T-cell (primary cell): ENCODE results near the gene CFAP119. TPM values are rescaled to one million over a fixed set of nuclear protein-coding genes. Genes with fewer than 3 reads are reported as not detected.
A peak's percentile ranks its signal among the peaks of the same experiment; 100 is the strongest.

Experiments used
- ATAC-seq, 4 experiments: fragments of 200-7000 bp in 3 of 4; fragments of 150-1000 bp in 1 of 4; cut with Tn5 transposase; replicated peaks in 1 of 4; 1 replicate in 3 of 4; 2 replicates in 1 of 4; pipeline ENCODE4 v1.10.0; 2021; ENCODE audit warnings: moderate library complexity in 3 of 4, mild to moderate bottlenecking in 2 of 4, moderate number of reproducible peaks in 1 of 4
- CTCF ChIA-PET, 2 donors: fragments of 300-600 bp; sonication (Branson Sonifier 250); formaldehyde crosslinking; loops; one replicate each; lab custom pipeline; 2022; ENCODE audit warnings: antibody characterized with exemption in 2 of 2; lab: Charles Lee
- POLR2A ChIA-PET, 2 donors: fragments of 300-600 bp; sonication (Branson Sonifier 250); formaldehyde crosslinking; loops; one replicate each; lab custom pipeline; 2022; ENCODE audit warnings: antibody characterized with exemption in 2 of 2; lab: Charles Lee
- DNase-seq, 35 experiments: peaks; one replicate each; pipeline versions ENCODE4 v3.0.0 to v3.0.0-alpha.2; 2013 to 2023
- H3K27ac ChIP-seq: one replicate; pipeline ENCODE4 v1.5.1; 2013; ENCODE audit warnings: low read length
- H3K27me3 ChIP-seq, 2 experiments: replicated peaks in 1 of 2; 1 replicate in 1 of 2; 2 replicates in 1 of 2; pipeline versions ENCODE4 v1.6.1 to v1.7.0; 2013; ENCODE audit warnings: low read length in 1 of 2, mixed read lengths in 1 of 2; ENCODE audit not compliant: control insufficient read depth in 2 of 2, insufficient read depth in 2 of 2; ENCODE audit errors: extremely low read depth in 1 of 2
- H3K36me3 ChIP-seq, 2 donors: 1 replicate in 1 of 2; 2 replicates in 1 of 2; pipeline versions ENCODE4 v1.6.1 to v1.7.0; 2013; ENCODE audit warnings: low read length in 1 of 2; ENCODE audit not compliant: control insufficient read depth in 2 of 2, insufficient read depth in 1 of 2; ENCODE audit errors: extremely low read depth in 1 of 2
- H3K4me1 ChIP-seq, 2 experiments: 1 replicate in 1 of 2; 2 replicates in 1 of 2; pipeline versions ENCODE4 v1.6.1 to v1.7.0; 2013; ENCODE audit warnings: low read length in 2 of 2, mixed read lengths in 1 of 2; ENCODE audit not compliant: insufficient read depth in 2 of 2, control insufficient read depth in 1 of 2; ENCODE audit errors: extremely low read depth in 1 of 2
- H3K4me3 ChIP-seq, 2 donors: 1 replicate in 1 of 2; 2 replicates in 1 of 2; pipeline versions ENCODE4 v1.5.1 to v1.7.0; 2013; ENCODE audit warnings: mild to moderate bottlenecking in 2 of 2, low read length in 1 of 2, moderate library complexity in 1 of 2; ENCODE audit not compliant: control insufficient read depth in 1 of 2; ENCODE audit errors: extremely low read depth in 1 of 2
- H3K9me3 ChIP-seq: 2 replicates; pipeline ENCODE4 v1.7.0; 2013
- H3K27ac Mint-ChIP-seq, 2 donors: one replicate each; pipeline ENCODE4 v1.8.0; 2020 to 2021; ENCODE audit warnings: mild to moderate bottlenecking in 2 of 2, mixed read lengths in 2 of 2
- H3K27me3 Mint-ChIP-seq, 2 donors: one replicate each; pipeline ENCODE4 v1.8.0; 2021 to 2022; ENCODE audit warnings: mixed read lengths in 2 of 2
- H3K36me3 Mint-ChIP-seq: one replicate; pipeline ENCODE4 v1.8.0; 2021; ENCODE audit warnings: mixed read lengths
- H3K4me1 Mint-ChIP-seq, 3 donors: one replicate each; pipeline ENCODE4 v1.8.0; 2020 to 2022; ENCODE audit warnings: mixed read lengths in 3 of 3, mild to moderate bottlenecking in 1 of 3
- H3K4me3 Mint-ChIP-seq, 3 donors: one replicate each; pipeline ENCODE4 v1.8.0; 2020 to 2022; ENCODE audit warnings: mild to moderate bottlenecking in 3 of 3, mixed read lengths in 3 of 3, moderate library complexity in 3 of 3
- H3K9me3 Mint-ChIP-seq, 3 donors: one replicate each; pipeline ENCODE4 v1.8.0; 2020 to 2022; ENCODE audit warnings: mixed read lengths in 3 of 3
- WGBS: methylation state at CpG from one replicate; pipeline ENCODE4 v1.1.5; 2013; ENCODE audit warnings: missing lambda C conversion rate; ENCODE audit not compliant: insufficient coverage; 5-methylcytosine and 5-hydroxymethylcytosine counted together
- total RNA-seq, 35 experiments: library from RNA in 6 of 35; stranded (reverse) in 6 of 35; fragments of 120-200 nt in 1 of 35; gene quantifications; one replicate each; pipeline versions ENCODE4 v1.2.1 to v1.2.4 and lab custom pipeline; 2013 to 2026

Gene CFAP119
- total RNA-seq, 5 donors from 2014 or later (not counting 1 experiment from before 2014, with no cell fraction given), result 1.3 to 3.1 (median 2.7) TPM

GRCh38 chr16:30728321-30728720 is 33.5 kb downstream of the CFAP119 start:
- Mint-ChIP-seq H3K27me3 (no peaks in the 10 kb centered on the region), H3K4me3 (no peak overlapping the region), H3K4me1 (peaks cover 2 to 12% (median 6%) of the 10 kb centered on the region in 3 donors), H3K36me3 (peaks cover 46% of the 10 kb centered on the region), H3K9me3 (no peaks in the 10 kb centered on the region), H3K27ac (no peak overlapping the region)
- Histone ChIP-seq H3K9me3 (no peaks in the 10 kb centered on the region), H3K36me3 (peaks cover 11 to 69% of the 10 kb centered on the region in 2 donors), H3K27ac (no peak overlapping the region), H3K4me1 (no peaks in the 10 kb centered on the region), H3K4me3 (no peak overlapping the region), H3K27me3 (no peaks in the 10 kb centered on the region)
- ChIA-PET CTCF (no interaction called here), POLR2A (no interaction called here)
- no CpG with 5 or more reads among the region's 6 CpGs for WGBS
- ATAC-seq, result no peak
- no peak for DNase-seq

GRCh38 chr16:30725418-30725792 is 36.5 kb downstream of the CFAP119 start:
- no peak overlapping the region for H3K4me3 ChIP-seq
- no peaks in the 10 kb centered on the region for H3K9me3 ChIP-seq
- Mint-ChIP-seq H3K27ac (no peak overlapping the region), H3K4me1 (peaks cover 4 to 20% (median 9%) of the 10 kb centered on the region in 3 donors), H3K36me3 (peaks cover 63% of the 10 kb centered on the region), H3K4me3 (no peak overlapping the region), H3K27me3 (no peaks in the 10 kb centered on the region), H3K9me3 (no peaks in the 10 kb centered on the region)
- H3K36me3 ChIP-seq, result peaks cover 24 to 75% of the 10 kb centered on the region in 2 donors
- no peaks in the 10 kb centered on the region for H3K4me1 ChIP-seq
- no peak for DNase-seq
- WGBS, result no CpG with 5 or more reads among the region's 3 CpGs
- H3K27ac ChIP-seq, result no peak overlapping the region
- no peaks in the 10 kb centered on the region for H3K27me3 ChIP-seq
- POLR2A ChIA-PET, result interaction anchor here in 1 of 2 donors (0.7 kb wide), 1 partner anchor 24 kb away, joined by 3 read pairs; no protein-coding TSS in a partner anchor
- CTCF ChIA-PET, result no interaction called here
- ATAC-seq, result no peak

- Histone ChIP-seq H3K9me3 (no peaks in the 10 kb centered on the region), H3K4me3 (no peak overlapping the region), H3K36me3 (peaks cover 25 to 76% of the 10 kb centered on the region in 2 donors), H3K27me3 (no peaks in the 10 kb centered on the region), H3K4me1 (no peaks in the 10 kb centered on the region), H3K27ac (no peak overlapping the region)
- 95% methylated on average over 13 of the region's 23 CpGs for WGBS
- Mint-ChIP-seq H3K4me3 (no peak overlapping the region), H3K4me1 (peaks cover 4 to 20% (median 14%) of the 10 kb centered on the region in 3 donors), H3K9me3 (no peaks in the 10 kb centered on the region), H3K27ac (no peak overlapping the region), H3K36me3 (peaks cover 65% of the 10 kb centered on the region), H3K27me3 (no peaks in the 10 kb centered on the region)
- ATAC-seq (no peak), DNase-seq (peak in 1 of 35 experiments; percentile 41)
- POLR2A ChIA-PET, result interaction anchor here in 1 of 2 donors (0.7 kb wide), 1 partner anchor 23 kb away, joined by 3 read pairs; no protein-coding TSS in a partner anchor
- CTCF ChIA-PET, result no interaction called here
Observed at GRCh38 chr16:30724641-30725417, 37.0 kb downstream of the CFAP119 start.

- H3K9me3 ChIP-seq, result no peaks in the 10 kb centered on the region
- H3K4me3 Mint-ChIP-seq, result peak overlapping the region in 1 of 3 donors; percentile 9
- H3K36me3 Mint-ChIP-seq, result peaks cover 62% of the 10 kb centered on the region
- H3K27ac Mint-ChIP-seq, result no peak overlapping the region
- H3K9me3 Mint-ChIP-seq, result no peaks in the 10 kb centered on the region
- 94% methylated on average over 12 of the region's 12 CpGs for WGBS
- no peak overlapping the region for H3K4me3 ChIP-seq
- H3K27me3 Mint-ChIP-seq, result no peaks in the 10 kb centered on the region
- CTCF ChIA-PET, result no interaction called here
- POLR2A ChIA-PET, result interaction anchor here in 1 of 2 donors (0.5 kb wide), 1 partner anchor 431 kb away, joined by 5 read pairs; no protein-coding TSS in a partner anchor
- ATAC-seq (no peak), DNase-seq (no peak)
- no peaks in the 10 kb centered on the region for H3K4me1 ChIP-seq
- no peak overlapping the region for H3K27ac ChIP-seq
- H3K4me1 Mint-ChIP-seq, result peaks cover 4 to 20% (median 14%) of the 10 kb centered on the region in 3 donors
- peaks cover 26 to 74% of the 10 kb centered on the region in 2 donors for H3K36me3 ChIP-seq
- H3K27me3 ChIP-seq, result no peaks in the 10 kb centered on the region
Observed at GRCh38 chr16:30723725-30724355, 38.0 kb downstream of the CFAP119 start.

GRCh38 chr16:30722916-30723315 is 38.9 kb downstream of the CFAP119 start:
- ChIA-PET CTCF (no interaction called here), POLR2A (no interaction called here)
- Histone ChIP-seq H3K4me3 (no peak overlapping the region), H3K36me3 (peaks cover 30 to 79% of the 10 kb centered on the region in 2 donors), H3K4me1 (no peaks in the 10 kb centered on the region), H3K9me3 (no peaks in the 10 kb centered on the region), H3K27me3 (no peaks in the 10 kb centered on the region), H3K27ac (no peak overlapping the region)
- Mint-ChIP-seq H3K4me3 (no peak overlapping the region), H3K27me3 (no peaks in the 10 kb centered on the region), H3K4me1 (peaks cover 4 to 20% (median 12%) of the 10 kb centered on the region in 3 donors), H3K36me3 (peaks cover 62% of the 10 kb centered on the region), H3K27ac (no peak overlapping the region), H3K9me3 (no peaks in the 10 kb centered on the region)
- DNase-seq, result no peak
- no peak for ATAC-seq
- 92% methylated on average over 6 of the region's 10 CpGs for WGBS

GRCh38 chr16:30722443-30722842 is 39.4 kb downstream of the CFAP119 start:
- Histone ChIP-seq H3K27me3 (no peaks in the 10 kb centered on the region), H3K4me1 (no peaks in the 10 kb centered on the region), H3K9me3 (no peaks in the 10 kb centered on the region), H3K27ac (no peak overlapping the region), H3K4me3 (no peak overlapping the region), H3K36me3 (peaks cover 32 to 83% of the 10 kb centered on the region in 2 donors)
- peak in 2 of 4 experiments; percentile 9 to 45 for ATAC-seq
- Mint-ChIP-seq H3K27ac (peak overlapping the region in 1 of 2 donors; percentile 56), H3K4me3 (no peak overlapping the region), H3K4me1 (peaks cover 4 to 20% (median 12%) of the 10 kb centered on the region in 3 donors), H3K27me3 (no peaks in the 10 kb centered on the region), H3K9me3 (no peaks in the 10 kb centered on the region), H3K36me3 (peaks cover 62% of the 10 kb centered on the region)
- ChIA-PET POLR2A (no interaction called here), CTCF (no interaction called here)
- no peak for DNase-seq
- 86% methylated on average over 6 of the region's 6 CpGs for WGBS
